Naive thymus-derived CD4-positive, alpha-beta T cell (primary cell): Measurements from ENCODE around the gene ENO2. TPM values are rescaled to one million over a fixed set of nuclear protein-coding genes. Genes with fewer than 3 reads are reported as not detected.

Source experiments
- ATAC-seq: fragments of 150-1000 bp; cut with Tn5 transposase; 2 replicates; pipeline ENCODE4 v1.10.0; 2021; ENCODE audit warnings: mild to moderate bottlenecking, moderate library complexity
- CTCF ChIA-PET: fragments of 350-600 bp; sonication (Branson Sonifier 250); formaldehyde crosslinking; loops from one replicate; lab custom pipeline; 2021; ENCODE audit warnings: antibody characterized with exemption; lab: Charles Lee
- POLR2A ChIA-PET: fragments of 350-600 bp; sonication (Branson Sonifier 250); formaldehyde crosslinking; loops from one replicate; lab custom pipeline; 2021; ENCODE audit warnings: antibody characterized with exemption, inconsistent platforms; lab: Charles Lee
- DNase-seq, 9 donors: peaks; one replicate each; pipeline versions ENCODE4 v3.0.0 to v3.0.0-alpha.2; 2020 to 2022; ENCODE audit warnings: mixed read lengths in 1 of 9
- H3K27ac ChIP-seq: one replicate; pipeline ENCODE4 v1.7.0; 2013; ENCODE audit warnings: mild to moderate bottlenecking, low read depth, low read length, moderate library complexity
- H3K27me3 ChIP-seq, 2 donors: one replicate each; pipeline ENCODE4 v1.7.0; 2013; ENCODE audit warnings: low read length in 2 of 2, mild to moderate bottlenecking in 2 of 2, moderate library complexity in 2 of 2; ENCODE audit not compliant: control insufficient read depth in 2 of 2, insufficient read depth in 2 of 2
- H3K36me3 ChIP-seq, 3 experiments: 1 replicate in 2 of 3; 2 replicates in 1 of 3; pipeline ENCODE4 v1.7.0; 2013; ENCODE audit warnings: low read length in 3 of 3, mild to moderate bottlenecking in 3 of 3, moderate library complexity in 1 of 3; ENCODE audit not compliant: insufficient read depth in 3 of 3, control insufficient read depth in 2 of 3
- H3K4me1 ChIP-seq, 2 donors: one replicate each; pipeline ENCODE4 v1.7.0; 2013; ENCODE audit warnings: low read length in 2 of 2, mild to moderate bottlenecking in 2 of 2, moderate library complexity in 1 of 2; ENCODE audit not compliant: control insufficient read depth in 2 of 2, insufficient read depth in 2 of 2
- H3K4me3 ChIP-seq: 2 replicates; pipeline ENCODE4 v1.7.0; 2013; ENCODE audit warnings: mild to moderate bottlenecking, low read length
- H3K9me3 ChIP-seq, 3 experiments: 1 replicate in 2 of 3; 2 replicates in 1 of 3; pipeline ENCODE4 v1.7.0; 2013; ENCODE audit warnings: low read length in 3 of 3; ENCODE audit not compliant: control insufficient read depth in 2 of 3
- H3K27ac Mint-ChIP-seq, 9 donors: one replicate each; pipeline ENCODE4 v1.8.0; 2020 to 2022; ENCODE audit warnings: mixed read lengths in 9 of 9, mild to moderate bottlenecking in 8 of 9, moderate library complexity in 5 of 9, inconsistent platforms in 2 of 9
- H3K27me3 Mint-ChIP-seq, 5 donors: one replicate each; pipeline ENCODE4 v1.8.0; 2021 to 2022; ENCODE audit warnings: mixed read lengths in 5 of 5, mild to moderate bottlenecking in 1 of 5
- H3K36me3 Mint-ChIP-seq, 5 donors: one replicate each; pipeline ENCODE4 v1.8.0; 2020 to 2022; ENCODE audit warnings: mixed read lengths in 5 of 5, mild to moderate bottlenecking in 3 of 5, inconsistent platforms in 1 of 5
- H3K4me1 Mint-ChIP-seq, 7 donors: one replicate each; pipeline ENCODE4 v1.8.0; 2020 to 2022; ENCODE audit warnings: mixed read lengths in 7 of 7, mild to moderate bottlenecking in 3 of 7, inconsistent platforms in 1 of 7
- H3K4me3 Mint-ChIP-seq, 10 donors: one replicate each; pipeline ENCODE4 v1.8.0; 2020 to 2022; ENCODE audit warnings: mild to moderate bottlenecking in 10 of 10, mixed read lengths in 10 of 10, moderate library complexity in 6 of 10, inconsistent platforms in 2 of 10
- H3K9me3 Mint-ChIP-seq, 11 donors: one replicate each; pipeline ENCODE4 v1.8.0; 2020 to 2022; ENCODE audit warnings: mixed read lengths in 11 of 11, mild to moderate bottlenecking in 4 of 11, inconsistent platforms in 1 of 11, moderate library complexity in 1 of 11
- intact Hi-C, 2 donors: fragments of 100-400 bp; cut with micrococcal nuclease; formaldehyde crosslinking; loops; one replicate each; pipeline ENCODE4 v1.15.1; 2023
- polyA plus RNA-seq, 2 donors: library from polyadenylated mRNA; unstranded; fragments of 300-500 nt; fragmentation: Illumina TruSeq; gene quantifications; one replicate each; pipeline ENCODE4 v1.2.3, GENCODE V29; 2021
- total RNA-seq, 6 experiments: library from RNA in 5 of 6; stranded (reverse) in 5 of 6; gene quantifications; 1 replicate in 5 of 6; 2 replicates in 1 of 6; pipeline ENCODE4 v1.2.3 and lab custom pipeline; 2021 to 2026

The ENO2 gene
- total and polyA plus RNA-seq, 7 experiments from 2014 or later: 22.5 to 193 (median 90.6) TPM

GRCh38 chr12:6945613-6946012, 31.2 kb downstream of the ENO2 start:
- no peaks in the 10 kb centered on the region for H3K27me3 ChIP-seq
- no peaks in the 10 kb centered on the region for H3K27me3 Mint-ChIP-seq
- peak overlapping the region; percentile 94 for H3K4me3 ChIP-seq
- no peak for DNase-seq
- ChIA-PET CTCF (interaction anchor here (1.0 to 11.7 kb wide), 14 partner anchors 8 to 165 kb away, joined by 3 to 460 read pairs (median 6); partner anchors contain the start of genes C1RL, LPCAT3 and USP5), POLR2A (interaction anchor here (0.6 to 21.6 kb wide), 15 partner anchors 15 to 224 kb away, joined by 3 to 1270 read pairs (median 19); partner anchors contain the start of genes ATN1, C1RL, CDCA3 and EMG1)
- no peaks in the 10 kb centered on the region for H3K9me3 ChIP-seq
- H3K4me1 ChIP-seq: peaks cover 64 to 66% of the 10 kb centered on the region in 2 donors
- H3K27ac Mint-ChIP-seq: peak overlapping the region; percentile 95 to 100 (median 98)
- peak overlapping the region; percentile 95 for H3K27ac ChIP-seq
- H3K4me1 Mint-ChIP-seq: peaks cover 44 to 82% (median 67%) of the 10 kb centered on the region in 7 donors
- H3K4me3 Mint-ChIP-seq: peak overlapping the region; percentile 88 to 100 (median 96)
- H3K36me3 ChIP-seq: peaks cover 0 to 8% (median 0%) of the 10 kb centered on the region in 3 experiments
- ATAC-seq: no peak
- peaks cover 0 to 7% (median 0%) of the 10 kb centered on the region in 11 donors for H3K9me3 Mint-ChIP-seq
- intact Hi-C loops: no loop called here
- peaks cover 0 to 9% (median 0%) of the 10 kb centered on the region in 5 donors for H3K36me3 Mint-ChIP-seq

GRCh38 chr12:6946033-6946919, 31.9 kb downstream of the ENO2 start:
- Mint-ChIP-seq H3K27ac (peak overlapping the region; percentile 95 to 100 (median 98)), H3K4me1 (peaks cover 45 to 84% (median 72%) of the 10 kb centered on the region in 7 donors), H3K9me3 (peaks cover 0 to 7% (median 0%) of the 10 kb centered on the region in 11 donors), H3K27me3 (no peaks in the 10 kb centered on the region), H3K4me3 (peak overlapping the region; percentile 88 to 100 (median 96)), H3K36me3 (peaks cover 0 to 8% (median 0%) of the 10 kb centered on the region in 5 donors)
- ChIA-PET POLR2A (interaction anchor here (0.8 to 21.6 kb wide), 13 partner anchors 14 to 499 kb away, joined by 3 to 1270 read pairs (median 38); partner anchors contain the start of genes ATN1, C1RL, CDCA3 and EMG1), CTCF (interaction anchor here (0.7 to 11.7 kb wide), 12 partner anchors 8 to 164 kb away, joined by 3 to 460 read pairs (median 6); partner anchors contain the start of gene C1RL)
- ATAC-seq (peak; percentile 2), DNase-seq (peak in 7 of 9 donors; percentile 42 to 75 (median 56))
- H3K27me3 ChIP-seq: no peaks in the 10 kb centered on the region
- no peaks in the 10 kb centered on the region for H3K9me3 ChIP-seq
- H3K36me3 ChIP-seq: peaks cover 0 to 5% (median 0%) of the 10 kb centered on the region in 3 experiments
- H3K4me3 ChIP-seq: peak overlapping the region; percentile 94
- peak overlapping the region; percentile 95 for H3K27ac ChIP-seq
- intact Hi-C loops: no loop called here
- peaks cover 67 to 71% of the 10 kb centered on the region in 2 donors for H3K4me1 ChIP-seq

GRCh38 chr12:6946920-6947374, 32.6 kb downstream of the ENO2 start:
- Mint-ChIP-seq H3K9me3 (peaks cover 0 to 7% (median 0%) of the 10 kb centered on the region in 11 donors), H3K36me3 (peaks cover 0 to 11% (median 0%) of the 10 kb centered on the region in 5 donors), H3K27ac (peak overlapping the region; percentile 95 to 100 (median 98)), H3K4me3 (peak overlapping the region; percentile 88 to 100 (median 96)), H3K27me3 (no peaks in the 10 kb centered on the region), H3K4me1 (peaks cover 45 to 84% (median 72%) of the 10 kb centered on the region in 7 donors)
- Histone ChIP-seq H3K27ac (peak overlapping the region; percentile 95), H3K4me1 (peaks cover 67 to 71% of the 10 kb centered on the region in 2 donors), H3K4me3 (peak overlapping the region; percentile 94), H3K36me3 (peaks cover 0 to 12% (median 0%) of the 10 kb centered on the region in 3 experiments), H3K27me3 (no peaks in the 10 kb centered on the region), H3K9me3 (no peaks in the 10 kb centered on the region)
- ChIA-PET POLR2A (interaction anchor here (1.0 to 21.6 kb wide), 11 partner anchors 13 to 499 kb away, joined by 3 to 1270 read pairs (median 43); partner anchors contain the start of genes ATN1, C1RL, EMG1 and ENO2), CTCF (interaction anchor here (0.7 to 11.7 kb wide), 6 partner anchors 8 to 163 kb away, joined by 3 to 460 read pairs (median 8); partner anchors contain the start of genes C1RL and SPSB2)
- ATAC-seq (no peak), DNase-seq (no peak)
- intact Hi-C loops: no loop called here

- H3K9me3 ChIP-seq: no peaks in the 10 kb centered on the region
- Mint-ChIP-seq H3K27me3 (no peaks in the 10 kb centered on the region), H3K4me1 (peaks cover 45 to 79% (median 74%) of the 10 kb centered on the region in 7 donors), H3K9me3 (peaks cover 0 to 7% (median 0%) of the 10 kb centered on the region in 11 donors), H3K27ac (peak overlapping the region; percentile 83 to 100 (median 97)), H3K36me3 (peaks cover 0 to 17% (median 4%) of the 10 kb centered on the region in 5 donors), H3K4me3 (peak overlapping the region; percentile 60 to 100 (median 88))
- ATAC-seq: no peak
- ChIA-PET POLR2A (interaction anchor here (0.6 to 21.6 kb wide), 9 partner anchors 13 to 383 kb away, joined by 3 to 1270 read pairs (median 46); partner anchors contain the start of genes ATN1, EMG1, PHB2 and SPSB2), CTCF (interaction anchor here (0.7 to 11.7 kb wide), 8 partner anchors 10 to 238 kb away, joined by 3 to 460 read pairs (median 4); partner anchors contain the start of genes C1RL, SPSB2 and TPI1)
- intact Hi-C loops: no loop called here
- peaks cover 66 to 71% of the 10 kb centered on the region in 2 donors for H3K4me1 ChIP-seq
- H3K27me3 ChIP-seq: no peaks in the 10 kb centered on the region
- H3K36me3 ChIP-seq: peaks cover 0 to 19% (median 0%) of the 10 kb centered on the region in 3 experiments
- H3K4me3 ChIP-seq: no peak overlapping the region
- peak overlapping the region; percentile 95 for H3K27ac ChIP-seq
- DNase-seq: no peak
These were observed 33.2 kb downstream of the ENO2 start for GRCh38 chr12:6947615-6948014.

GRCh38 chr12:6948873-6949594, 34.7 kb downstream of the ENO2 start:
- H3K9me3 ChIP-seq: no peaks in the 10 kb centered on the region
- H3K4me1 Mint-ChIP-seq: peaks cover 47 to 83% (median 67%) of the 10 kb centered on the region in 7 donors
- H3K27ac ChIP-seq: peak overlapping the region; percentile 95
- ChIA-PET CTCF (interaction anchor here (0.7 to 11.7 kb wide), 4 partner anchors 11 to 19 kb away, joined by 4 to 460 read pairs (median 6); no protein-coding TSS in a partner anchor), POLR2A (interaction anchor here (0.7 to 21.6 kb wide), 6 partner anchors 11 to 1022 kb away, joined by 3 to 1270 read pairs (median 14); partner anchors contain the start of genes ATN1, CD4, EMG1 and PHB2)
- peaks cover 0 to under 1% (median 0%) of the 10 kb centered on the region in 11 donors for H3K9me3 Mint-ChIP-seq
- peak; percentile 6 for ATAC-seq
- H3K4me3 ChIP-seq: peak overlapping the region; percentile 52
- H3K4me3 Mint-ChIP-seq: peak overlapping the region; percentile 70 to 99 (median 83)
- H3K27me3 ChIP-seq: no peaks in the 10 kb centered on the region
- H3K27me3 Mint-ChIP-seq: no peaks in the 10 kb centered on the region
- DNase-seq: no peak
- H3K36me3 Mint-ChIP-seq: peaks cover 0 to 31% (median 5%) of the 10 kb centered on the region in 5 donors
- H3K27ac Mint-ChIP-seq: peak overlapping the region; percentile 89 to 100 (median 98)
- peaks cover 0 to 28% (median 0%) of the 10 kb centered on the region in 3 experiments for H3K36me3 ChIP-seq
- H3K4me1 ChIP-seq: peaks cover 62 to 78% of the 10 kb centered on the region in 2 donors
- intact Hi-C loops: no loop called here
